Measurements from ENCODE around the gene CHGA. TPM values are rescaled to one million over a fixed set of nuclear protein-coding genes. Genes with fewer than 3 reads are reported as not detected.

The CHGA gene
- total and polyA plus RNA-seq, 10 of the 15 experiments (the other 5 are each of a cell fraction or from before 2014, with no cell fraction given): 0.11 to 0.23 TPM; not detected in 8

- TF ChIP-seq CTCF (IDR thresholded peaks at IDR 0.05 in 2 of 3, conservative IDR thresholded peaks at IDR 0.05 in 1 of 3; ENCODE audit: control insufficient read depth in 2 of 3, extremely low read depth in 1 of 3, insufficient read depth in 1 of 3, low read depth in 3 of 3, low read length in 3 of 3) (peak; percentile 43 to 56 (median 49); a peak in 5 of 6 replicates), MEF2B (IDR thresholded peaks at IDR 0.05; ENCODE audit: partially characterized antibody, poor library complexity, severe bottlenecking) (no peak), CHD1 (IDR thresholded peaks at IDR 0.05; ENCODE audit: low read depth, low read length) (no peak), RAD21 (IDR thresholded peaks at IDR 0.05; ENCODE audit: insufficient read depth, low read depth, low read length) (peak; percentile 40), CEBPB (IDR thresholded peaks at IDR 0.05; ENCODE audit: borderline replicate concordance in 1 of 2, low read depth in 2 of 2, low read length in 2 of 2) (no peak), ATF3 (IDR thresholded peaks at IDR 0.05; ENCODE audit: borderline replicate concordance, extremely low read depth, low read depth, low read length) (no peak), TCF3 (IDR thresholded peaks at IDR 0.05; ENCODE audit: borderline replicate concordance, insufficient read depth, low read depth, low read length) (no peak), BACH1 (IDR thresholded peaks at IDR 0.05; ENCODE audit: borderline replicate concordance) (no peak), NR2C1 (IDR thresholded peaks at IDR 0.05) (no peak), MLLT1 (IDR thresholded peaks at IDR 0.05) (no peak), SPI1 (IDR thresholded peaks at IDR 0.05; ENCODE audit: borderline replicate concordance, insufficient read depth, low read depth, low read length) (no peak), HCFC1 (IDR thresholded peaks at IDR 0.05; ENCODE audit: low read length) (no peak), ZNF274 (IDR thresholded peaks at IDR 0.05; ENCODE audit: insufficient read depth, insufficient read length) (no peak), ESRRA (IDR thresholded peaks at IDR 0.05; ENCODE audit: low read length) (no peak), NR2F1 (conservative IDR thresholded peaks at IDR 0.05) (no peak), POLR2AphosphoS5 (IDR thresholded peaks at IDR 0.05; ENCODE audit: low read length) (no peak), ETV6 (conservative IDR thresholded peaks at IDR 0.05 in 1 of 2, IDR thresholded peaks at IDR 0.05 in 1 of 2; ENCODE audit: borderline replicate concordance in 1 of 2, low read depth in 1 of 2) (no peak), SMC3 (IDR thresholded peaks at IDR 0.05; ENCODE audit: borderline replicate concordance, low read length) (peak; percentile 19; the same call in 1 of the 2 replicates), NBN (IDR thresholded peaks at IDR 0.05) (no peak), MTA2 (IDR thresholded peaks at IDR 0.05; ENCODE audit: low read depth) (no peak), YY1 (IDR thresholded peaks at IDR 0.05; ENCODE audit: low read depth, low read length) (no peak)
Measured at GRCh38 chr14:92973261-92973797, 50.4 kb downstream of the CHGA start (continued).

Measured in GM12878 (cell line).